HG02981 (cell line): ENCODE measurements around the gene HGFAC.

ENCODE experiments used
- ATAC-seq: cut with Tn5 transposase; IDR thresholded peaks from one replicate; pipeline ENCODE4 v1.9.1; 2021; ENCODE audit warnings: mild to moderate bottlenecking, moderate library complexity; ENCODE audit not compliant: unreplicated experiment

The HGFAC gene

GRCh38 chr4:3472411-3473141, 30.8 kb downstream of the HGFAC start:
- no peak for ATAC-seq

DNA sequence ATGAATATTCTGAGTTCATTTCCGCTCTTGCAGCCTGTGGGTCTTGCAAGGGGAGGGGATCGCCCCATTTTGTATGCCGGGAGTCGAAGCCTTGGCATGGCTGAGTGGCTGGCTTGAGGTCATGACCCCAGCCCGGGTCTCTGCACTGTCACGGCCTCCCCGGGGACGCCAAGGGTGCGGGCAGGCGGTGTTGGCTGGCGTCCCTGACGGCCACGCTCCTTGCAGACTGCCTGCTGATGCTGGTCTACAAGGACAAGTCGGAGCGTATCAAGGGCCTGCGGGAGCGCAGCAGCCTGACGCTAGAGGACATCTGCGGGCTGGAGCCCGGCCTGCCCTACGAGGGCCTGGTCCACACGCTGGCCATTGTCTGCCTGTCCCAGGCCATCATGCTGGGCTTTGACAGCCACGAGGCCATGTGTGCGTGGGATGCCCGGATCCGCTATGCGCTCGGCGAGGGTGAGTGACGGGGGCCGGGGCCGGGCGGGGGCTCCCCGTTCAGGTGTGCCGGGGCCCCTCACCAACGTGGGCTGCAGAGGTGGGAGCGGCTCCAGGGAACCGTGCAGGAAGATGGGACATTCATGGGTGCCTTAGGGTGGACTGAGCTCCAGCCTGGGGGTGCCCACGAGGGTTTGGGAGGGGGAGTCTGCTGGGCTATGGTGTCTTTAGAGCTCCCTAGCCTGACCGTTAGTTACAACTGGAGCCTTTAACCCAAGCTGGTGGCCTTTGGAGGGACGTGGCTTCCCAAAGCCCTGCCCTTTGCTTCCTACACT, 31.6 kb downstream of the HGFAC start:
- no peak for ATAC-seq

- no peak for ATAC-seq
These were observed 32.4 kb downstream of the HGFAC start for GRCh38 chr4:3473996-3474765.

DNA sequence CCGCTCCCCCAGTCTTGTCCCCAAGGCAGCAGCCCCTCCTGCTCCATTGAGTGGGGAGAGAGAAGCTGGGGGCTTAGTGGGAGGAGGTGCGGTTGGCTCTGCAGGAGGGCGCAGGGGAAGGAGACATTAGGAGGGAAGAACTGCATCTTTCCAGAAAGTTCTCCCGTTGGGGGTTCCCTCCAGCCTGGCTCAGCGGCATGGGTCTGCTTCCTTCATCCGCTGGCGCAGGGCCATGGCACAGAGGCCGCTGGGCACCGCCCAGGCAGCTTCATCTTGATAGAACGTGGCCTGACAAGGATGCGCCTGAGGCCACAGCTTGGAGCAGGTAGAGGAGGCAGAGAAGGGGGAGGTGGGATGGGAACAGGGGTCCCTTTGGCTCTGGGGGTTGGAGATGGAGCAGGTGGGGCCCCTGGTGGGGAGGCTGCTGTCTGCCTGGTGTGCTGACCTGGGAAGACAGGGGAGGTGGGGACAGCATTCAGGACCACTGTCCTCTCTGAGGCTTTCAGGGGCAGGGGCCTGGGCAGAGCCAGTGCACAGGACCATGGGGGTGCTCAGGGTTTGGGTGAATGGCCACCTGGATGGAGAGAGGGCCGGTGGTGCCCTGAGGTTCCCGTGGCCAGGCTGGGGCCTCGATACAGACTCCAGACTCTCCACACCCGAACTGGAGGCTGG, 33.4 kb downstream of the HGFAC start:
- ATAC-seq = no peak

- ATAC-seq = no peak
These were observed 34.0 kb downstream of the HGFAC start for GRCh38 chr4:3475713-3476260.

- ATAC-seq = no peak
These were observed 34.6 kb downstream of the HGFAC start for GRCh38 chr4:3476341-3476747.

DNA sequence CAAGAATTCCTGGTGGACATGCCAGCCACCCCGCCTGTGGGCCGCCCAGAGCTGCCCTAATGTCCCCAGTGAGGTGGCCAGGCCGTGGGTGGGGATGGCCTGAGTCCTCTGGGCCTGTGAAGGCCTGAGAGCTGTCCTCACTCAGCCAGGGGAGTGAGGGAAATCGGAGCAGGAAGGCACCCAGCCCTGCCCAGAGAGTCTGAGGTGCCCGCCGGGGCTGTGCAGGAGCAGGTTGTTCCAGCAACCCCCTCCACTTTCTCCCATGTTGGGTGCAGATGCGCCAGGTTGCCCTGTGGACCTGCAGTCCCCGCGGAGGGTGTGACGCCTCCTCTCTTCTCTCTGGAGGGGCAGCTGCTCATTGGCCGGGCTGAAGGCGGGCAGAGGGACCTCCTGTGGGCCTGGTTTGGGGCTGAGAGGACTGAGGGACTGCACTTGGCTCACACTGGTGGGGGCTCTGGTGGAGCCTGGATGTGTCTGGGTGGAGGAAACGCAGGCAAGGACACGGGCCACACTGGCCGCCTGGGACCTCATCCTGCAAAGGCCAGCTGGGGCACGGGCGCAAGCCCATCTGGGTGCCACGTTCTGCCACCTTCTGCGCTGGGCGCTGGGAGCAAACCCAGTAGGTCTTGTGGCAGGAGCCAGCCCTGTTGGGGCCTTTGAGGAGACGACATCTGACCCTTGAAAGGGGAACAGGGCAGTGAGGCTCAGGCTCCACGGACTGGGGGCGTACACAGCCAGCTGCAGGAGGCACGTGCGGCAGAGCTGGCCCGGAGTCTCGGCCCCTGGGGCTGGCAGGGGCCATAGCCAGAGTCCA, 35.4 kb downstream of the HGFAC start:
- no peak for ATAC-seq

GRCh38 chr4:3477750-3478430, 36.1 kb downstream of the HGFAC start:
- no peak for ATAC-seq

DNA sequence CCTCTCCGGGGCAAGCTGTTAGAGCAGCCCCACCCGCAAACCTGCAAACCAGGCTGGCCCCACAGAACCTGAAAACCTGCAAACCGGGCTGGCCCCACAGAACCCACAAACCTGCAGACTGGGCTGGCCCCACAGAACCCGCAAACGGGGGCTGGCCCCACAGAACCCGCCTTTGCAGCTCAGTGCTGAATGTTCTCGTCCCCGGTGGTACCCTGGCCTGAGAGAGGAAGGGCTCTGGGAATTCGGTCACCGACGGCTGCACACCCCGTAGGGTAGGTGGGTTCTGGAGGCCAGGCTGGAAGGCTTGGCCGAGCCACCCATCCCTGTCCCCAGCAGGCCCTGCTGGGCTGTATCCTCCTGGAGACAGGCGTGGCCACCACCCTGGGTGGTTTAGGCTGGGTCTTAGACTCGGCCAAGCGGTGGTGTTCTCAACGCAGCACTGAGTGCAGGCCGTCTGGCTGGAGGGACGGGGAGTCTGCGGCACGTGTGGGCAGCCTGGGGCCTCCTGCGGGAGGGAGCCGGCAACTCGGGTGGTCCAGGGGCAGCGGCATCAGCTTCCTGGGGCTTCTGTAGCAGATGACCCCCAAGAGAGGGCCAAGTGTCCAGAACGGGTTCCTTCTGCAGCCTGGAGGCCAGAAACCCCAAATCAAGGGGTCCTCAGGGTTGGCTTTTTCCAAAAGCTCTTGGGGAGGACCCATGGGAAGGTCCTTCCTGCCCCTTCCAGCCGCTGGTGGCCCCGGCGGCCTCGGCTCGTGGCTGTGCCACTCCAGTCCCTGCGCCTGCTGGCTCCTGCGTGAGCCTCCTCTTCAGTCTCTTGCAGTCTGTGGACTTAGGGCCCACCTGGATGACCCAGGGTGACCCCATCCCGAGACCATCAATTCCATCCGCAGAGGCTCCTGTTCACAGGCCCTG, 36.9 kb downstream of the HGFAC start:
- ATAC-seq = no peak

DNA sequence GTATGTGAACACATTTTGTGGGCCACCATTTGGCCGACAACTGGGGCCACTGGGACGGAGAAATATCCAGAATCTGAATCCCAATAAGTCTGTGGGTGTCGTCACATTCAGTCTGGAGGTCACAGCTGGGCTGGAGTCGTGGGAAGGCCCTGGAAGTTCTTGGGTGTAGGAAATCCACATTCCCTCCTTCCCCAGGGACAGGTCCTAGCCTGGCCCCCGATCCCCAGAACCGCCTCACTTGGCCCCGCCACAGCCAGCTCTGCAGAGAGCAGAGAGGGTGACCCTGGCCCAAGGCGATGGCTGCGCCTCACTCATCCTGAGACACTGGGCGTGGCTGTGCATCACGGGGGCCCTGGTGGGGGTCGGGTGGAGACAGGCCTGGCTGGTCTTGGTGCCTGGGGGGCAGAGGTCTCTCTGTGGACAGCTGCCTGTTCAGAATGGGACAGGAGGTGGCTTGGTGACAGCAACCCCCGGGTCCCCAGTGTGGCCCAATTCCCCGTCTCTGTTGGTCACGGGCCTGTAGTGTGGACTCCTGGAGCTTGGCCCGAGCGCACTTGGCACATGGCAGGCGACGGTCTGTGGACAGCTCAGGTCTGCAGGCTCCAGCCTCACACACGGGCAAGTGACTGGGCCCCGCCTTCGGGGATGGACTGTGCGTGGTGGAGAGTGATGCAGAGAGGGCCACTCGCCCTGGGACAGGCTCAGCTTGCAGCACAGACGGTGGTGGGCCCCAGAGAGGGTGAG, 37.8 kb downstream of the HGFAC start:
- ATAC-seq = no peak

DNA sequence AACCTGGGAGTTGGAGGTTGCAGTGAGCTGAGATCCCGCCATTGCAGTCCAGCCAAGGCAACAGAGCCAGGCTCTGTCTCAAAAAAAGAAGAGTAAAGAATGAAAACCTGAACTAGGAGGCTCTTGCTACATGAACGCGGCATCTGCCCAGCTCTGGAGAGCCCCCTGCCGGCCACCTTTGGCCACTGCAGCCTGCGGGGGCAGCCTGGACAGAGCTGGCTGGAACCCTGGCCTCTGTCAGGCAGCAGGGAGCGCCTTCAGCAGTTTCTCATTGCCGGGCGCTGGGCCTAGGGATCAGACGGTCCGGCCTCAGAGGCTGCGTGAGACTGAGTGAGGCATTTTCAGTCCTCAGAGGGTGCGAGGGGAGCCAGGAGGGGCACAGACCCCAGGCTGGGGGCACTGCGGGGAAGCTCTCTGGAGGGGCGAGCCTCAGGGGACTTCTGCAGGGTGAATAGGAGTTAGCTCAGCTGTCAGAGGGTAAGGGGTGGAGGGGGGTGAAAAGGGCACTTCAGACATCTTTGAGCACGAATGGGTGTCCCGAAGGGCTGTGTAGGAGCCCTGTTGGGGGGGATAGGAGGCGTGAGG, 38.9 kb downstream of the HGFAC start:
- ATAC-seq = peak; percentile 63

- no peak for ATAC-seq
These were observed 39.4 kb downstream of the HGFAC start for GRCh38 chr4:3481113-3481531.

DNA sequence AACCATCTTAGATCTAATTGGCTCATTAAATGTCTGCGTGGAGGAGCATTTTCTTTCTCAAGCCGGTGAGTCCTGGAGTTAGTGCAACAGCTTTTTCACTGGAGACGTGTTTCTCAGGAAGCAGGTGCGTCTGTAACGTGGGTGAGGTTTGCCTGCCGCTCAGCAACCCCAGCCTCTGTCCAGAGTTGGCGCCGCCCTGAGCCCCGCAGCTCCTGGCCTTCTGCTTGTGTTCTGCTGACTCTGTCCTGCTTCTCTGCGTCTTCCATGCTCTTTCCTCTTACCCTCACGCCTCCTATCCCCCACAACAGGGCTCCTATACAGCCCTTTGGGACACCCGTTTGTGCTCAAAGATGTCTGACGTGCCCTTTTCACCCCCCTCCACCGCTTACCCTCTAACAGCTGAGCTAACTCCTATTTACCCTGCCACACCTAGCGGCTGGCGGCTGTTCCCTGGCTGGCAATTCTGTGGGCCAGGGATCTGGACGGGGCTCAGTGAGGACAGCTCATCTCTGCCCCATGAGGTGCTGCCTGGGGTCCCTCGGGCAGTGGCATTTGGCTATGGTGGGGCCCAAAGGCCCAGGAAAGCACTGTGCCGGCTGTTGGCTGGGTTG, 40.1 kb downstream of the HGFAC start:
- no peak for ATAC-seq

DNA sequence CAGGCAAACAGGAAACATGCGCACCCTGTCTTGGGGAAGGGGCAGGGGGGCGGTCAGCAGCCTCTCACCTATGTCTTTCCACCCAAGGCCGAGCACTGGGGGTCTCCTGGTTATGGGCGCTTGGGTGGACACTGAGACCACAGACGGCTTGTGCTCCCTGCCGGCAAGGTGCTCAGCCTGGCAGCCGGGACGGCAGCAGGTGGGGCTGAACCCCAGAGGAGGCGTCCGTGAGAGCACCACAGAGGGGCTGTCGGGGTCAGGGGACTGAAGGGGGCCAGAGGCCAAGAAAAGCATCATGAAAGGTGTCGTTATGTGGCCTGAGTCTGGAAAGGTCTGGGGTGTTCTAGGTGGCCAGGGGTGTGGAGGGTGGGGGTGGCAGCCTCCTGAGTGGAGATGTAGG, 40.9 kb downstream of the HGFAC start:
- ATAC-seq = no peak

DNA sequence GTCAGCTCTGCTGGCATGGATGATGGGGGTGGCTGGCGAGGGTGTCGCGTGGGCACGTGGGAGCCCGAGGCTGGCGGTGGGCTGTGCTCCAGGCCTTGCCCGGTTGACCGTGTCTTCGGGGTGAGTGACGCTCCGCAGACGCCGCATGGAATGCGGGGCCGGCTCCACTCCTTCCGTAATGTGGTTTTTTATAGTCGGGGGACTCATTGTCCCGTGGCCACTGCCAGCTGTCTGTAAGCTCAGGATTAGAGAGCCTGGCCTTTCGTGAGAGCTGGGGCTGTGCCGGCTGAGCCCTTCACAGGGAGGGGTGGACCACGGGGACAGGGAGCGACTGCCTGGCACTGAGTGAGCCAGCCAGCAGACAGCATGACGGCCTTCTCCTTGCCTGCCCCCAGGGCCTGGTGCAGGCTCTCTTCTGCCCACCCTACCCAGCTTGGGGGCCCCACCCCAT, 41.7 kb downstream of the HGFAC start:
- ATAC-seq = no peak

GRCh38 chr4:3484057-3484973, 42.5 kb downstream of the HGFAC start:
- no peak for ATAC-seq
